KOPT-K1 (cell line): Measurements from ENCODE around the gene PKNOX1.
"Not testable (repeated sequence)": the region's sequence is repeated elsewhere in the genome, so short reads cannot be mapped to it uniquely, and the experiment has no call there.

Source experiments
- H3K27ac ChIP-seq: fragments of 200-600 bp; sonication (generic); 2 replicates; pipeline ENCODE4 v1.5.1; 2016; ENCODE audit warnings: antibody characterized with exemption, mild to moderate bottlenecking, low read depth, low read length; ENCODE audit not compliant: poor library complexity, severe bottlenecking
- H3K36me3 ChIP-seq: fragments of 200-600 bp; sonication (generic); 2 replicates; pipeline ENCODE4 v1.5.1; 2017; ENCODE audit warnings: antibody characterized with exemption, mild to moderate bottlenecking, low read length, moderate library complexity; ENCODE audit not compliant: insufficient read depth
- H3K9me3 ChIP-seq: fragments of 200-600 bp; sonication (generic); 2 replicates; pipeline ENCODE4 v1.5.1; 2017; ENCODE audit warnings: antibody characterized with exemption, low read length, mild to moderate bottlenecking; ENCODE audit not compliant: insufficient read depth, poor library complexity, severe bottlenecking

The PKNOX1 gene

GRCh38 chr21:42939582-42940413, 34.6 kb upstream of the PKNOX1 start:
- H3K27ac ChIP-seq = no peak overlapping the region
- H3K9me3 ChIP-seq = no peaks in the 10 kb centered on the region
- H3K36me3 ChIP-seq = no peaks in the 10 kb centered on the region

GRCh38 chr21:42941696-42942085, 32.7 kb upstream of the PKNOX1 start:
- Histone ChIP-seq H3K27ac (no peak overlapping the region), H3K36me3 (no peaks in the 10 kb centered on the region), H3K9me3 (no peaks in the 10 kb centered on the region)

- H3K27ac ChIP-seq = no peak overlapping the region
- H3K36me3 ChIP-seq = no peaks in the 10 kb centered on the region
- no peaks in the 10 kb centered on the region for H3K9me3 ChIP-seq
Observed at GRCh38 chr21:42942244-42942643, 32.1 kb upstream of the PKNOX1 start.

- not testable (repeated sequence) for H3K9me3 ChIP-seq, H3K27ac ChIP-seq, H3K36me3 ChIP-seq
Observed at GRCh38 chr21:42949094-42949755, 25.1 kb upstream of the PKNOX1 start.

- not testable (repeated sequence) for H3K27ac ChIP-seq, H3K36me3 ChIP-seq, H3K9me3 ChIP-seq
Observed at GRCh38 chr21:42951193-42951592, 23.2 kb upstream of the PKNOX1 start.

- Histone ChIP-seq H3K27ac (no peak overlapping the region), H3K9me3 (no peaks in the 10 kb centered on the region), H3K36me3 (no peaks in the 10 kb centered on the region)
Observed at GRCh38 chr21:42956824-42957630, 17.3 kb upstream of the PKNOX1 start.

- H3K27ac ChIP-seq, H3K9me3 ChIP-seq, H3K36me3 ChIP-seq: not testable (repeated sequence)
Observed at GRCh38 chr21:42958122-42958521, 16.2 kb upstream of the PKNOX1 start.

- no peaks in the 10 kb centered on the region for H3K36me3 ChIP-seq
- H3K27ac ChIP-seq = no peak overlapping the region
- no peaks in the 10 kb centered on the region for H3K9me3 ChIP-seq
Observed at GRCh38 chr21:42959728-42960127, 14.6 kb upstream of the PKNOX1 start.

GRCh38 chr21:42962380-42963007, 11.9 kb upstream of the PKNOX1 start:
- no peaks in the 10 kb centered on the region for H3K36me3 ChIP-seq
- no peak overlapping the region for H3K27ac ChIP-seq
- H3K9me3 ChIP-seq = no peaks in the 10 kb centered on the region

- Histone ChIP-seq H3K27ac (no peak overlapping the region), H3K36me3 (no peaks in the 10 kb centered on the region), H3K9me3 (no peaks in the 10 kb centered on the region)
Observed at GRCh38 chr21:42964086-42964485, 10.3 kb upstream of the PKNOX1 start.

- H3K27ac ChIP-seq = no peak overlapping the region
- no peaks in the 10 kb centered on the region for H3K9me3 ChIP-seq
Observed at GRCh38 chr21:42964546-42965210, 9.7 kb upstream of the PKNOX1 start.

GRCh38 chr21:42965211-42965560, 9.2 kb upstream of the PKNOX1 start:
- Histone ChIP-seq H3K9me3 (no peaks in the 10 kb centered on the region), H3K36me3 (no peaks in the 10 kb centered on the region), H3K27ac (no peak overlapping the region)

More at GRCh38 chr21:42964546-42965210, 9.7 kb upstream of the PKNOX1 start:
- no peaks in the 10 kb centered on the region for H3K36me3 ChIP-seq

GRCh38 chr21:42967616-42968015, 6.7 kb upstream of the PKNOX1 start:
- H3K9me3 ChIP-seq, H3K36me3 ChIP-seq, H3K27ac ChIP-seq: not testable (repeated sequence)

- no peaks in the 10 kb centered on the region for H3K36me3 ChIP-seq
- H3K27ac ChIP-seq = no peak overlapping the region
- no peaks in the 10 kb centered on the region for H3K9me3 ChIP-seq
Observed at GRCh38 chr21:42969193-42969600, 5.2 kb upstream of the PKNOX1 start.
